ENCODE results near the gene WDR81. TPM values are rescaled to one million over a fixed set of nuclear protein-coding genes. Genes with fewer than 3 reads are reported as not detected.
"Not testable (repeated sequence)": the region's sequence is repeated elsewhere in the genome, so short reads cannot be mapped to it uniquely, and the experiment has no call there.

WDR81 gene
- total RNA-seq, 2 experiments from 2014 or later = 6.9 to 8.6 TPM

DNA sequence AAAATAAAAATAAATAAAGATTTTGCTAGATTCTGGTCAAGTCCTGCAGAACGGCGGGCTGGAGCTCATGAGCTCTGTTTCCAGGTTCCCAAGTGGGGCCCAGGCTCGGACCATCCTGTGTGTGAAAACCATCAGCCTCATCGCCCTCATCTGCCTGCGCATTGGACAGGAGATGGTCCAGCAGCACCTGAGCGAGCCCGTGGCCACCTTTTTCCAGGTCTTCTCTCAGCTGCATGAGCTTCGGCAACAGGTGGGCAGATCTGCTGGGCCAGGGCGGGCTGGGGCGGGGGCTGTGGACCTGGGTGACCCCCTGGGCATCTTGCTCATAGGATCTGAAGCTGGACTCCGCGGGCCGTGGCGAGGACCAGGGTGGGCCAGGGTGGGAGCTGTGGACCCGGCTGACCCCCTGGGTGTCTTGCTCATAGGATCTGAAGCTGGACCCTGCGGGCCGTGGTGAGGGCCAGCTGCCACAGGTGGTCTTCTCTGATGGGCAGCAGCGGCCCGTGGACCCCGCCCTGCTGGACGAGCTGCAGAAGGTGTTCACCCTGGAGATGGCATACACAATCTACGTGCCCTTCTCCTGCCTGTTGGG lies 7.8 kb downstream of the WDR81 start:
- ChIA-PET CTCF (interaction anchor here (0.5 kb wide), 1 partner anchor 200 kb away, joined by 3 read pairs; no protein-coding TSS in a partner anchor), POLR2A (interaction anchor here (1.0 kb wide), 1 partner anchor 15 kb away, joined by 5 read pairs; no protein-coding TSS in a partner anchor)
- no peak overlapping the region for H3K27ac Mint-ChIP-seq
- peaks cover 7% of the 10 kb centered on the region for H3K36me3 Mint-ChIP-seq (ENCODE audit: low read depth)
- H3K4me3 Mint-ChIP-seq = no peak overlapping the region
- peaks cover 27% of the 10 kb centered on the region for H3K4me1 Mint-ChIP-seq
- H3K9me3 Mint-ChIP-seq (ENCODE audit: low read depth) = no peaks in the 10 kb centered on the region
- ATAC-seq (no peak), DNase-seq (no peak)
- intact Hi-C loops (cut with DNase I, micrococcal nuclease) = no loop called here
- H3K27me3 Mint-ChIP-seq = no peaks in the 10 kb centered on the region

DNA sequence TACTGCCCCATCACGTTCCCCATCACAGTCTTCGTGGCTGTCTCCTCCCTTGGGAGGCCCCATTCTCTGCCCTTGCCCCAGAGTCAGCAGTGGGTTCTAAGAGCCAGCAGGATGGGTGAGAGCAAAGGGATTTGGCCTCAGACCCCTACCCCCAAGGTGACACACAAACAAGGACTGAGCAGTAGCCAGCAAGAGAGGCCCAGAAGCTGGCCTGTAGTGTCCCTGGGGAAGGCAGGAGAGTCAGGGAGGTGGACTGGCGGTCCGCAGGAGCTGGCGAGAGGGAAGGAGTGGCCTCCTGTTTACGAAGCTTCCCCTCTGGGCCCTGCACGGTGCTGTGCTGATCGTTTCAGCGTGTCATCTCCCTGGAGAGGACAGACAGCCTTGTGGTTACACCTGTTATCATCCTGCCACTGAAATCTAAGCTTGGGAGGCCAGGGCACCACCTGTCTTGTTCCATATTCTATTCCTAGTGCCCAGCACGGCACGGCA lies 8.4 kb downstream of the WDR81 start:
- Mint-ChIP-seq H3K4me1 (peaks cover 28% of the 10 kb centered on the region), H3K36me3 (ENCODE audit: low read depth) (peaks cover 7% of the 10 kb centered on the region), H3K27me3 (no peaks in the 10 kb centered on the region), H3K4me3 (no peak overlapping the region), H3K9me3 (ENCODE audit: low read depth) (no peaks in the 10 kb centered on the region), H3K27ac (no peak overlapping the region)
- intact Hi-C loops (cut with DNase I, micrococcal nuclease) = no loop called here
- ChIA-PET CTCF (no interaction called here), POLR2A (no interaction called here)
- ATAC-seq (no peak), DNase-seq (no peak)

DNA sequence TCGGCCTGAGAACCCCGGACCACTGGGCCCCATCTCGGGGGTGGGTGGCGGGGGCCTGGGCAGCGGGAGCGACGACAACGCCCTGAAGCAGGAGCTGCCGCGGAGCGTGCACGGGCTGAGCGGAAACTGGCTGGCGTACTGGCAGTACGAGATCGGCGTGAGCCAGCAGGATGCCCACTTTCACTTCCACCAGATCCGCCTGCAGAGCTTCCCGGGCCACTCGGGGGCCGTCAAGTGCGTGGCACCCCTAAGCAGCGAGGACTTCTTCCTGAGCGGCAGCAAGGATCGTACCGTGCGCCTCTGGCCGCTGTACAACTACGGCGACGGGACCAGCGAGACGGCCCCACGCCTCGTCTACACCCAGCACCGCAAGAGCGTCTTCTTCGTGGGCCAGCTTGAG lies 9.3 kb downstream of the WDR81 start:
- no peak overlapping the region for H3K27ac Mint-ChIP-seq
- intact Hi-C loops (cut with DNase I, micrococcal nuclease) = no loop called here
- ChIA-PET POLR2A (no interaction called here), CTCF (no interaction called here)
- H3K4me1 Mint-ChIP-seq = peaks cover 23% of the 10 kb centered on the region
- H3K36me3 Mint-ChIP-seq (ENCODE audit: low read depth) = peaks cover 3% of the 10 kb centered on the region
- no peaks in the 10 kb centered on the region for H3K9me3 Mint-ChIP-seq (ENCODE audit: low read depth)
- no peaks in the 10 kb centered on the region for H3K27me3 Mint-ChIP-seq
- ATAC-seq = no peak
- no peak for DNase-seq
- no peak overlapping the region for H3K4me3 Mint-ChIP-seq

DNA sequence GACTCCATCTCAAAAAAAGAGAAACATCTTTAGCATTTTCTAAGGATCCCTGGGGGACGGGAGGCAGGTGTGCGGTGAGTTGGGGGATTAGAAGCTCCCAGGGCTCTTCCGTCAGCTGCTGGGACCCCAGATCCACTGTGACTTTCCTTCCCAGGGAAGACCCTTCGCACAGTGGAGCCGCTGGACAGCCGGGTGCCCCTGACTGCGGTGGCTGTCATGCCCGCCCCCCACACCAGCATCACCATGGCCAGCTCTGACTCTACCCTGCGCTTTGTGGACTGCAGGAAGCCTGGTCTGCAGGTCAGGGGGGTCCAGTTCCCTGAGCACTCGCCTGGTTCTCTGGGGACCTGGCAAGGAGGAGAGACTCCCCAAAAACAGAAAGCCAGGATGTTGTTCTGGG lies 10.9 kb downstream of the WDR81 start:
- CTCF ChIA-PET = interaction anchor here (2.1 kb wide), 1 partner anchor 14 kb away, joined by 12 read pairs; no protein-coding TSS in a partner anchor
- H3K36me3 Mint-ChIP-seq (ENCODE audit: low read depth) = peaks cover 3% of the 10 kb centered on the region
- H3K9me3 Mint-ChIP-seq (ENCODE audit: low read depth) = no peaks in the 10 kb centered on the region
- intact Hi-C loops (cut with DNase I, micrococcal nuclease) = no loop called here
- POLR2A ChIA-PET = no interaction called here
- peaks cover 20% of the 10 kb centered on the region for H3K4me1 Mint-ChIP-seq
- no peak overlapping the region for H3K27ac Mint-ChIP-seq
- H3K27me3 Mint-ChIP-seq = no peaks in the 10 kb centered on the region
- H3K4me3 Mint-ChIP-seq = no peak overlapping the region
- no peak for DNase-seq
- ATAC-seq = no peak

DNA sequence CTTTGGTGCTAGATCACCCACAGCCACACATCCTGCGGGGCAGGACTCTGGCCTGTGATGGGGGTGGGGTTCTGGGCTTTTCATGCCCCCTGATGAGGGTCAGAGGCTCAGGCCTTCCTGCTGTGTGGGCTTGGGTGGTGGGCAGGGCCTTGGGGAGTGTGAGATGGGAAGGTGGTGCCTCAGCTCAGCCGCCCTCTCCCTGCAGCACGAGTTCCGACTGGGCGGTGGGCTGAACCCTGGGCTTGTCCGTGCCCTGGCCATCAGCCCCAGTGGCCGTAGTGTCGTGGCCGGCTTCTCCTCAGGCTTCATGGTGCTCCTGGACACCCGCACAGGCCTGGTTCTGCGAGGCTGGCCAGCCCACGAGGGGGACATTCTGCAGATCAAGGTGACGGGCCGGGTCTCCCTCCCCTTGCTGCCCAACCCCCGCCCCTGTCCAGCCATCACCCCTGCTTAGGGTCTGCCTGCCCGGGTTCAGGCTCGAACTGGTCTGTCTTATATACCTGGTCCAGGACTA lies 11.4 kb downstream of the WDR81 start:
- Mint-ChIP-seq H3K27me3 (no peaks in the 10 kb centered on the region), H3K9me3 (ENCODE audit: low read depth) (no peaks in the 10 kb centered on the region), H3K27ac (no peak overlapping the region), H3K4me3 (no peak overlapping the region), H3K36me3 (ENCODE audit: low read depth) (peaks cover 3% of the 10 kb centered on the region), H3K4me1 (peaks cover 20% of the 10 kb centered on the region)
- ATAC-seq = no peak
- ChIA-PET POLR2A (interaction anchor here (0.6 kb wide), 1 partner anchor 632 kb away, joined by 3 read pairs; no protein-coding TSS in a partner anchor), CTCF (interaction anchor here (0.6 to 2.1 kb wide), 4 partner anchors 11 to 1714 kb away, joined by 3 to 12 read pairs (median 4); no protein-coding TSS in a partner anchor)
- intact Hi-C loops (cut with DNase I, micrococcal nuclease) = no loop called here
- no peak for DNase-seq

DNA sequence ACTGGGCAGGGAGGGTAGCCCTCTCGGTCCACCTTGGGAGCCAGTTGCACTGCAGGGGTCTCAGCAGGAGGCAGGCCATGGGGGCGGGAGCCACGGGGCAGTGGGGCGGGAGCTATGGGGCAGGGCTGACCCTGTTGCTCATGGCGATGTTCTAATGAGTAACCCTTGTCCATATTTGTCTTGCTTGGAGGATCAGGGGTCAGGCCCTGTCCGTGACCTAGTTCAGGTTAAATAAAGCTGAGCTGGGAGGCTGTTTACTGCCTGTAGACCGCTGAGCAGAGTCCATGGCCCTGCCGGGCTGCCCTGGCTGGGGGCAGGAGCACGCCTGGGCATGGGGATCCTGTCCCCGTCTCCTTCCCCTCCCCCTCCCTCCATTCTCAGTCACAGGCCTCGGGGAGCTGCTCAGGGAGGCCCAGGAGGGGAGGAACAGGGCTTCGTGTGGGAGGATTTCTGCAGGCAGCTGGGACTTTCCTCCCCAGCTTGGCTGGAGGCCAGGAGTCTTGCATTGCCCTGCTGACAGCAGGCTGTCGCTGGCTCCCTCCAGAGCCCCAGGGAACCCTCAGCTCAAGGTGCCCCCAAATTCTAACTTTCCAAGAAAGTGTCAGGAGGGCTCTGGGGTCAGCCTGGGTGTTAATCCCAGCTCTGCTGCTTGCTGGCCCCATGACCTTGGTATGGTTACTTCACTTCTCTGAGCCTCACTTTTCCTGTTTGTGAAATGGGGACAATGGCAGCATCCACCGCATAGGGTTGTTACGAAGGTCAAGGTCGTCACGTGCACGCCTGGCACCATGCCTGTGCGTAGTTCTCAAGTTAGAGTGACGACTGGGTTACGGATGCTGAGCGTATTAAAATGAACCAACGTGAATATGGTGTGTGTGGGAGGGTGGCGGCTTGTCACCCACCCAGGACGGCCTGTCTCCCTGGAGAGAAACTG lies 12.1 kb downstream of the WDR81 start:
- peaks cover 20% of the 10 kb centered on the region for H3K4me1 Mint-ChIP-seq
- no peaks in the 10 kb centered on the region for H3K9me3 Mint-ChIP-seq (ENCODE audit: low read depth)
- H3K4me3 Mint-ChIP-seq = no peak overlapping the region
- POLR2A ChIA-PET = interaction anchor here (0.6 kb wide), 1 partner anchor 632 kb away, joined by 3 read pairs; no protein-coding TSS in a partner anchor
- peaks cover 3% of the 10 kb centered on the region for H3K36me3 Mint-ChIP-seq (ENCODE audit: low read depth)
- peak; percentile 91 for ATAC-seq
- CTCF ChIA-PET = interaction anchor here (0.6 to 2.1 kb wide), 7 partner anchors 9 to 1713 kb away, joined by 3 to 12 read pairs (median 3); no protein-coding TSS in a partner anchor
- no peaks in the 10 kb centered on the region for H3K27me3 Mint-ChIP-seq
- intact Hi-C loops (cut with DNase I, micrococcal nuclease) = no loop called here
- peak; percentile 89 for DNase-seq
- peak overlapping the region; percentile 71 for H3K27ac Mint-ChIP-seq

DNA sequence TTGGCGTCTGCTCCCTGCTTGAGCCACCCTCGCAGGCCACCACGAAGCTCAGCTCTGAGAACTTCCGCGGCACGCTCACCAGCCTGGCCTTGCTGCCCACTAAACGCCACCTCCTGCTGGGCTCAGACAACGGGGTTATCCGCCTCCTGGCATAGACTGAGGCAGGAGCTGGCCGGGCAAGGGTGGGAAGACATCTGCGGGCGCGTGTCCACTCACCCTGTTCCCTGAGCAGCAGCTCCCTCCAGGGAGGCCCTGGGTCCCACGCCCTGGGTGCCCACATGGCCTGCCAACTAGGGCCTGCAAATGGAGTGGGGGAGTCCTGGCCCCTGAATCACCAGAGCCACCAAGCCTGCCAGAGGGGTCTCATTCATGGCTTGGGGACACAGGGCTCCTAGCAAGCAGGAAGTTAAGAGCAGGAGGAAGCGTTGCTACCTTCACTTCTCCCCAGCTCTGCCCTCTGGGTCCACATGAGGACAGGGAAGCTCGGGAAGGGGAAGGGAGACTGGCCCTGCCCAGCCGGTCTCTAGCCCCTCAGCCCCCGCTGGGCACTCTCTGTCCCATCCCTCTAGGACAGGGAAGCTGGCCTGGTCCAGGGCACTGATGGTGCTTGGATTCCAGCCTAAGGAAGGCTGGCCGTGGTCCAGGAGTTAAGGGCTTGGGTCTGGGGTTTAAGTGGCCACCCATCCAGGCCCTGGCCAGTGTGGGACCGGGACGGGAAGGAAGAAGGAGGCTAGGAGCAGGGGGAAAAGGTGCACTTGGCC lies 13.2 kb downstream of the WDR81 start:
- no peak overlapping the region for H3K4me3 Mint-ChIP-seq
- POLR2A ChIA-PET = no interaction called here

DNA sequence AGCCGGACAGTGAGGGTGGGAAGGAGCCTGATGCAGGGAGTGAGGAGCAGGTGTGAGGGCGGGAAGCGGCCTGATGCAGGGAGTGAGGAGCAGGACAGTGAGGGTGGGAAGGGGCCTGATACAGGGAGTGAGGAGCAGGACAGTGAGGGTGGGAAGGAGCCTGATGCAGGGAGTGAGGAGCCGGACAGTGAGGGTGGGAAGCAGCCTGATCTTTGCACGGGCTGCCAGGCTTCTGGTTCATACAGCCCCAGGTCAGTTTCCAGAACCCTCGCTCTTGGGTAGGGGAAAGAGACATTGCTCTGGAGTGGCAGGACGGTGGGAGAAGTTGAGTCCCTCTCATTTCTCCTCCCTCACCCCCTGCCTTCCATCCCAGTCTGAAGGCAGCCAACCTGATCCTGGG lies 17.4 kb downstream of the WDR81 start:
- H3K4me3 Mint-ChIP-seq; H3K9me3 Mint-ChIP-seq (ENCODE audit: low read depth); intact Hi-C loops (cut with DNase I, micrococcal nuclease); H3K4me1 Mint-ChIP-seq; CTCF ChIA-PET; H3K27me3 Mint-ChIP-seq; DNase-seq; ATAC-seq; H3K27ac Mint-ChIP-seq; H3K36me3 Mint-ChIP-seq (ENCODE audit: low read depth); POLR2A ChIA-PET: not testable (repeated sequence)

More for the DNA sequence above, 13.2 kb downstream of the WDR81 start:
- Mint-ChIP-seq H3K9me3 (ENCODE audit: low read depth) (no peaks in the 10 kb centered on the region), H3K36me3 (ENCODE audit: low read depth) (peaks cover 3% of the 10 kb centered on the region), H3K4me1 (peaks cover 20% of the 10 kb centered on the region), H3K27ac (no peak overlapping the region), H3K27me3 (no peaks in the 10 kb centered on the region)
- CTCF ChIA-PET = interaction anchor here (0.6 kb wide), 2 partner anchors 17 to 21 kb away, joined by 3 to 4 read pairs; no protein-coding TSS in a partner anchor
- no peak for ATAC-seq
- intact Hi-C loops (cut with DNase I, micrococcal nuclease) = no loop called here
- DNase-seq = no peak

DNA sequence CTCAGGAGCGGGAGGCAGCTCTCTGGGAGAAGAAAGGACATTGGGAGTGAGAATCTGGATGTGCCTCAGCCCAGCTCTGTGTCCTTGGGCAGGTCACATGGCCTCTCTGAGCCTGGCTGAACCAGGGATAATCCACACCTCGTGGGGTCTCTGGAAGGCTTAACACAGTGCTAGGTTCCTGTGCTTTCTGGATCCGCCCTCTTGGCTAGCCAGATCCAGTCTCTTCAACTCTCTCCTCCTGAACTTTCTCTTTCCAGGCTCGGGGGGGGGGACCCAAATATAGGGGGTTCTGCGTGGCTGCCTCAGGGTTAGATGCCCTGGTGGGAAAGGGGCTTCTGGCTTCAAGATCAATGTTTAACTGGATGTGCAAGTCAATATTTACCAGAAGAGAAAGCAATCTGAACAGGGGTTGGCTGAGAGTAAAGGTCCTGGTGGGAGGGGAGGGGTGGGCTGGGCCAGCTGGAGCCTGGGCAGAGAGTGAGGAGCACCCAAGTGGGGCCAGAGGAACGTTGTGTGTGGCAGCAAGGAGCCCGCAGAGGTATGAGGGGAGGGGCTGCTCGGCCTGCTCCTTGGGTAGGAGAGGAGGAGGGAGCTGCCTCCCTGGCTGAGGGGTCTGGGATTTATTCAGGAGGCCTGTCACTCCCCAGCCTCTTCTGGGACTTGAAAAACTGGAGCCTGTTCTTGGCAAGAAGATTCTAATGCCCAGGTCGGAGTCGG lies 18.0 kb downstream of the WDR81 start, which contains the start of gene SERPINF2:
Gene SERPINF2, plus strand, starts transcription at position 501 of the 717 bp plus-strand sequence. CDS start 2,125 bp downstream, outside the sequence.
- DNase-seq (no peak), ATAC-seq (no peak)
- H3K27me3 Mint-ChIP-seq = no peaks in the 10 kb centered on the region
- no peaks in the 10 kb centered on the region for H3K9me3 Mint-ChIP-seq (ENCODE audit: low read depth)
- no peak within 1 kb of the TSS for H3K27ac Mint-ChIP-seq
- H3K36me3 Mint-ChIP-seq (ENCODE audit: low read depth) = no peaks in the 10 kb centered on the region
- H3K4me1 Mint-ChIP-seq = peaks cover under 1% of the 10 kb centered on the region
- intact Hi-C loops (cut with DNase I, micrococcal nuclease) = no loop called here
- ChIA-PET POLR2A (no interaction called here), CTCF (no interaction called here)
- no peak within 1 kb of the TSS for H3K4me3 Mint-ChIP-seq

DNA sequence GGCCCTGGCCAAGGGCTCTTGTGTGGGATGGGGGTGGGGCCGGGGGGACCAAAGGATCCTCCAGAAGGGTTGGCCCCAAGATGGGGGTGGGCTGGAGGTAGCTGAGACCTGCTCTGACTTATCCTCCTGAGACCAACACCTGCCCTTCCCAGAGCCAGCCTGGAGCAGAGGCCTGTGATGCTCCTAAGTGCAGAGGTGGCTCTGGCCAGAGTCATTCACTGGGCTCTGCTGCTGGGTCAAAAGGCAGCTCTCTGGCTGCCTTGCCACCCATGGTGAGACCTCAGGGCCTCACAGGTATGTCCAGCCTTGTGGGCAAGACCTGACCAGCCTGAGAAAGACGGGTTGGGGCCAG lies 18.6 kb downstream of the WDR81 start:
- no peak overlapping the region for H3K27ac Mint-ChIP-seq
- ATAC-seq = no peak
- no peak overlapping the region for H3K4me3 Mint-ChIP-seq
- ChIA-PET POLR2A (no interaction called here), CTCF (no interaction called here)
- DNase-seq = no peak
- no peaks in the 10 kb centered on the region for H3K27me3 Mint-ChIP-seq
- no peaks in the 10 kb centered on the region for H3K36me3 Mint-ChIP-seq (ENCODE audit: low read depth)
- intact Hi-C loops (cut with DNase I, micrococcal nuclease) = no loop called here
- H3K9me3 Mint-ChIP-seq (ENCODE audit: low read depth) = no peaks in the 10 kb centered on the region
- no peaks in the 10 kb centered on the region for H3K4me1 Mint-ChIP-seq

All from activated CD4-positive, alpha-beta T cell treated with anti-CD3 and anti-CD28 coated beads for 36 hours (primary cell).